CD4-positive, alpha-beta T cell treated with Interleukin-17A for 1 hour (primary cell): Measurements from ENCODE around the gene ARFGAP3.

Source experiments
- DNase-seq: peaks from one replicate; pipeline ENCODE4 v3.0.0-alpha.2; 2020

The ARFGAP3 gene, protein sequence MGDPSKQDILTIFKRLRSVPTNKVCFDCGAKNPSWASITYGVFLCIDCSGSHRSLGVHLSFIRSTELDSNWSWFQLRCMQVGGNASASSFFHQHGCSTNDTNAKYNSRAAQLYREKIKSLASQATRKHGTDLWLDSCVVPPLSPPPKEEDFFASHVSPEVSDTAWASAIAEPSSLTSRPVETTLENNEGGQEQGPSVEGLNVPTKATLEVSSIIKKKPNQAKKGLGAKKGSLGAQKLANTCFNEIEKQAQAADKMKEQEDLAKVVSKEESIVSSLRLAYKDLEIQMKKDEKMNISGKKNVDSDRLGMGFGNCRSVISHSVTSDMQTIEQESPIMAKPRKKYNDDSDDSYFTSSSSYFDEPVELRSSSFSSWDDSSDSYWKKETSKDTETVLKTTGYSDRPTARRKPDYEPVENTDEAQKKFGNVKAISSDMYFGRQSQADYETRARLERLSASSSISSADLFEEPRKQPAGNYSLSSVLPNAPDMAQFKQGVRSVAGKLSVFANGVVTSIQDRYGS

DNA sequence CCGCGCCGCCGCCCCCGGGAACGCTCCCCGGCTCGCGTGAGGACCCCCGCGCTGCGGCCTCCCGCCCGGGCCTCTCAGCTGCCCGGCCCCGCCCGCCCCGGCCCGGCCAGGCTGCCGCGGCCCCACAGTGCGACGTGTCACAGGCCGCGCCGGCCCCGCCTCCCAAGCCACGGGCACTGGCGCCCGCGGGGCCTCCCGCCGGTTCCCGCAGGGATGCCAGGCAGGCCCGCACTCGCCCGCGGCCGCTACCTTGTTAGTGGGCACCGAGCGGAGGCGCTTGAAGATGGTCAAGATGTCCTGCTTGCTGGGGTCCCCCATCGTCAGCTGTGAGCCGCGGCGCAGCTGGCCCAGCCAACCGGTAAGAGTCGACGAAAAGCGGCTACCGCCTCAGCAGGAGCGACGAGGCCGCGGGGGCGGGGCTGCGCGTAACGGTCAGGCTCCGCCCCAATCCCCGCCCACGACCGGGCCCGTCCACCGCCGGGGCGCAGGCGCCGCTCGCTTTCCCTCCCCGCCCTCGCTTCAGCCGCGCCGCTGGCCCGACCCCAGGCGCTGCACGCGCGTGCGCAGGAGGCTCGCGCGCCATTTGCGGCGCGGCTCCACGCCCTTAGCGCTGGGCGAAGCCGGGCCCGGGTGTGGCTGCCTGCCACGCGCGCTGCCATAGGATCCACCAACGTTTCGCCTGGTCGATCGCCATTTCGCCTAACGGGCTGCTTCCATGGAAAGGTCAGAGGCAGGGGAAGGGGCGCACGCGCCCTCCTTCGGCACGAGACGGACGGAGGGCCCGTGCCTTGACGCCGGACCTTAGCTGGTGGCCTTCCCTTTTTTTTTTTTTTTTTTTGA, at the start of gene ARFGAP3:
TSS of gene ARFGAP3 (minus strand) at position 409 of the 840 bp plus-strand sequence. CDS start at position 318, 91 bp downstream.
- peak; percentile 94 for DNase-seq

DNA sequence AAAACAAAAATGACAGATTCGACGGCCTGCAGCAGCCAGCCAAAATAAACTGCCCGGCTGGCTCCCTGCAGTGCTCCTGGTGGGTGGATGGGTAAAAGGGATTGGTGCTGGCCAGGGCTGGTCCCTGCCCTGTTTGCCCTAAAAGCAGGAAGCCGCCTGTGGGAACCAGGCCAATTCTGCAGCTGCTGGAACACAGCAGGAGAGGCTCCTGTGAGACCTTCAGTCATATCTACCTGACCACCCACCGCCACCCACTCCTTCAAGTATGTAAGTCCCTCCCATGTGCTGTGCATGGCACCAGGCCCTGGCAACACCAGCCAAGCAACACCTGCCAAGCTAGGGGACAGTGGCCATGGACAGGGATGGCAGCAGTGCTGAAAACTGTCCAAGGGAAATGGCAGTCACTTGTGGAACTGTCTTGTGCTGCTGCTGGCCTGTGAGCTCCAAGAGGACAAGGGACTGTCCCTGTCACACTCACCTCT, 48.7 kb upstream of the ARFGAP3 start:
- DNase-seq = no peak

DNA sequence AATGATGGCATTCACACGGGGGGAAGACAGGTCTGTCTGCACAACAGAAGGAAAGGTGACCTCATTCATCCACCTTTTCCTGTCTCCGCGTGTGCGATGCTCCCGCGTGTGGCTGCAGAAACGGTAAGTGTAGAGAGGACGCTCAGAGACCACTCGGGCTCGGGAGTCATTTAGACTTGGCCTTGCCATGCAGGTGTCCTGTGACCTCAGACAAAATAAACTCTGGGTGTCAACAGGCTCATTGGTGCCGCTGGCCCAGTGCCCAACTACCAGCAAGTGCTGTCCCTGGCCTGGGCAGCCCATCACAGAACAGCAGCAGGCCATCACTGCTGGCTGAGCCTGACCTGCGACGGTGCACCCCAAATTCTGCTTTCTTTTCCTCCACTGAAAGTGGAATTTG, 48.1 kb upstream of the ARFGAP3 start:
- DNase-seq = no peak

DNA sequence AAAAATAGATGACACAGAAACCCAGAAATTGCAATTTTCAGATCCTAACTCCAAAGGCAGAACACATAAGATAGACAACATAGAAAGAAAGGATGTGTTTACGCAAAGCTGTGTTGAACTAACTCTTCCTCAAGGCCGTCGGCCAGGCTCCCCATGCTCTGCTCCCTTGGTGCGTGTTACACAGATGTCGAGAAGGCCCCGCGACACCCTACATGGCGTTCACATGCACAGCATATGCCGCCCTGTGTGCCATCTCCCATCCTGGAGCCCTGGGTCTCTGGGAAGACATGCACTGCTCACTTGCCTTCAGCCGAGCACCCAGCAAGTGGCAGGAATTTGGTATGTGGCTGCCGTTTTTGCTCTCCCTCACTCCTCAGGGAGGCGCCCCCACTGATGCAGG, 47.0 kb upstream of the ARFGAP3 start:
- DNase-seq = no peak

DNA sequence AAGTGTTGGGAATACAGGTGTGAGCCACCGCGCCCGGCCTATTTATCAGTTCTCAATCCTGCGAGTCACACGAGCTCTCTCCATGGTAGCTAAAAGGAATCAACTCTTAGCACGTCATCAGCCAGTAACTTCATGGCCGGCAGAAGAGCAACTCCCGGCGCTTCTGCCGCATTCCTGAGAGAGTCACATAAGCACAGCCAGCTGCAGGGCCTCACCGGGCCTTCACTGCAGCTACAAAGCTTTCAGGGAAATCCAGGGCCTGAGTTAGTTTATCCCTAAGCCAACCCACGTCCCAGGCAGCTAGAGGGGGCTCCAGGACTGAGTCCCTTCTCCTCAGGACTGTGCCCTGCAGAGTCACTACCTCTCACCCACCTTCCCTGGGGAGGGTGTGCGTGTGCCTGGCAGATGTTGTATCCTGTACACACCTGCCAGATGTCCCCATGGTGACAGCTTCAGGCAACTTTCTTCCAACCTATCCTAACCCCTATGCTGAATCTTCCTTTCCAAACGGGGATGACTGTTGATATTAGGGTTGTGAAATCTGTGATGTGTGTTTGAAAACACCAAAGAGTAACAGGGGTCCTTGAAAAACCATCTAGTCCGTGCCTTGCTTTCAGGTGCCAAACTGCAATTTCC, 45.9 kb upstream of the ARFGAP3 start:
- no peak for DNase-seq

DNA sequence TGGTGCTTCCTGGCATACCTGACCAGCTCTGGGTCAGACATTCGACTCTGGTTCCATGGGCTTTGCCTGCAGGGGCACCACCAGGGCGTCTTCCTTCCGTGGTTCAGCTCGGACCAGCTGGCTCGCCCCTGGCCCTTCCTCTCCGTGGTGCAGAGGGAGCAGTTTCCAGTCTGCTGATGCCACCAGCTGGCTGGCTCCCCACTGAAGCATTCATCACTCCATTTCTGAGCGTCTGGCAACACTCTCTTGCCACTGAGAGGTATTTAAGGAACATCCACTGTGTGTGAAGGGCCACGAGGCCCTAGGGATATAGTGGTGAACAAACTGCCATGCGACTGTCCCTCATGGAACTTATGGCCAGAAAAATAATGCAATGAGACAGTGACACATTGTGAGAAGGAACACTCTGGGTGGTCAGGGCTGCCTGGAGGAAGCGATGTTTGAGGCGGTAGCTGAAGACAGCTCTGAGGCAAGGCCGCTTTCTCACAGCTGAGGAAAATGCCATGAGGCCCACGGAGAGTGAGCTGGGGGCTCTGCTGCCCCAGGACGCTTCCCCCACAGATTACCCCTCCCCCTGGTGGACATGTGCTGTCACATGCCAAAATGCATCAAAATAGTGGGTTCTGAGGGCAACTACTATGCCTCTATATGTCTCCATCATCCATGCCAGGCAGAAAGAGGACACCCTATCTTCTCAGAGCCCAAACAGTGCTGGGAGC, 44.9 kb upstream of the ARFGAP3 start:
- no peak for DNase-seq

DNA sequence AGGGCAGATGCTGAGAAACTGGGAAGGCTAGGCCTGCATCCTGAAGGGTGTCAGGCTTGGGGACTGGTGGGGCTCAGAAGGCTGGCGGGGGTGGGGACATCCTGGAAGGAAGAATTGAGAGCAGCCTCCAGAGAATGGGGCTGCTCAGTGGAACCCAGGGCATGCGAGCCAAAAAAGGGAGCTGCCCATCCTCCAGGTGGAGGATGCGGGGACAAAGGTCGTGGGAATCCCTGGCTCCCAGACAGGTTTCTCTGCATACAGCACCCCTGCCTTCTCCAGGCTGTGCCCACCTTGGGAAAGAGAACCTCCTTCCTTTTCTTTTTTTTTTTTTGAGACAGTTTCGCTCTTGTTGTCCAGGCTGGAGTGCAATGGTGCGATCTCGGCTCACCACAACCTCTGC, 40.9 kb upstream of the ARFGAP3 start:
- DNase-seq = no peak

DNA sequence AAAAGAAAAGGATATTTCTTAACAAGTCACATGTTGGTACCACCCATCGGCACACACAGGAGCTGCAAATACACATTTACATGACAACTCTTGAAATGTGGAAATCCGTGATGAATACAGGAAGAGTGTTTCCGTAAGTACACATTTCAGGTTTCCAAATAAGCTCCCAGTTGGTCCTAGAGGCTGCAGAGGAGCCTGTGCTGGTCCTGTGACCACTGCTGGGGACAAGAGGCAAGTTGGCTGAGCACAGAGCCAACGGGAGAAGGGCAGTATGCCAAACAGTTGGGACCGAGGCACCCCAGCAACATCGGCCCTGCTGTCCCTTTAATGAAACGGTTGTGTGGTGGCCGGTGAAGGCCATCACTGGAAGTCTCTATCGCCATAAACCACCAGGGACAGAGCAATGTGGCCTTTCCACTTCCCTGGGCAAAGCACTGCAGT, 38.5 kb upstream of the ARFGAP3 start:
- no peak for DNase-seq

DNA sequence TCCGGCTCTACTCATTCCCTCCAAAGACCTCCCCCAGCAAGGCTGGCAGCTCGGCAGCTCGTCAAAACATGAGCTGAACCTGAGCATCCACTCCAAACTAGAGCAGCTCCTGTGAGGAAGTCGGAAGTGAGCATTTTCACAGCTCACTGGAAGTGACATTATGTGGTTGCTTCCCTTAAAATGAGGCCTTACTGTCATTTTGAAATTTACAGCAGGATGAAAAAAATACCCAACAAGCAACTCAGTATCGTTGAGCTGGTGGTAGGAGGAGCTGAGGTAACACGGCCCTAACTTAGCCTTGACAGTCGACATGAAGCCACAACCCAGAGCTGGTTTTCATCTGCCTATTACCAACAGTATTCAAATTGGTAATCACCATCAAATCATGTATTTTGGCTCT, 38.0 kb upstream of the ARFGAP3 start:
- peak; percentile 49 for DNase-seq

DNA sequence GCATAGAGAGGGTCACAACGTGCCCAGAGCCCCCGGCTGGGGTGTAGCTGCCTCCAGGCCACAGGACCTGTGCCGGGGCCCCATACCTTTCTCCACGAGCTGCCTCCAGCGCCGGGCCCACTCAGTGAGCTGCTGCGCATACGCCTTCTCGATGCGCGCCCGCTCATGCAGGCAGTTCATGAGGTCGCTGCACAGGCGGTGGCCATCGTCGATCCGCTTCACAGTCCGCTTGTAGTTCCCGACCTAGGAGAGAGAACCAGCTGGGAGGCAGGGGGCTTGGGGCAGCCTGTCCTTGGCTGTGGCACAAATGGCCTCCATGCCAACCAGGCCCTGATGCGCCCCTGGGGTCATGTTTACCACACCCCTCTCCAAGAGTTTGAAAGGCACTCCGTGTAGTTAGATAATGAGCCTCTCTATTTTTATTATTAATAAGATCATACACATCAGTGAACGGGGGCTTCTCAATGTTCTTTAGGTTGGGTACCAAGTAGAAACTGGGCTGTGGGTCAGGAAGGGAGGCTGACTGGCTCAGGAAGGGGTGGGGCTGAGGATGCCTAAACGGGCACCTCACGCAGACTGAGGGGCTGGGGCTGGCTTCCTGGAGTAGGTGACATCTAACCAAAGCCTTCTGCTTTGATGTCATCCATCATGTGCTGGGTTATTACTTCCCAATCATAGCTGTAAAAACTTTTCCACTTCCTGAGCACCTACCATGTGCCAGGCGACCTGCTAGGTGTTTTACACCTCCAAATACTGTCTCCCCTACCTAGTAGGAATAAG, 36.5 kb upstream of the ARFGAP3 start:
- peak; percentile 27 for DNase-seq

DNA sequence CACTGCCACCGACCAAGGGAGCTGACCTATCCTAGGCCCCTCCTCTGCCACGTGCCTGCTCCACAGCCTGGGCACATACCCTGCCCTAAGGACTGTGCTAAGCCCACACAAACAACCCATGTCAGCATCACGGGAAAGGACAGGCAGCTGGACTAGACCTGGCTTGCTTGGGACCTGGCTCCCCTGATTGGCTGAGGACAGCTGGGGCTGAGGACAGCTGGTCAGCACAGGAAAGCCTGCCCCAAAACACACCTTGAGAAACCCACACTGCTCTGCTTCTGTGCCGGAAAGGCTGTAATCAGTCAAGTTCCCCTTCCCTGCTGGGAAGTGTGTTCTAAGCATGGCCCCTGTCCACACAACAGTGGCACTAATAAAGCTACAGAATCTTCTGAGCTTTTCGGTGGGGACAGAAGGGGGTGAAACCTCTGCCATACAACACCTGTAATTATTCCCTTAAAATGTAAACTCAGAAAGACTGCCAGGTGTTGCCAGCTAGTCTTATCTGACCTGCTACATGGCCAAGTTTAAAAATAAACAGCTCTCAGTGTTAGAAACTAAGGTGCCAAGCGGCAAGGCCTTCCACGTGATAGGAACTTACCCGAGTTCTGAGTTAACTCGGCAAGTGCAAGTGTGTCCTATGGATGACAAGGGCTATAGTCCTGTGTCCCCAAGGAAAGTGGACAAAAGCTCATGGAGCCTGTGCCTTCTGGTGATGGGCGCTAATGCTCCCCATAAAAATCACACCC, 35.7 kb upstream of the ARFGAP3 start:
- DNase-seq = no peak

DNA sequence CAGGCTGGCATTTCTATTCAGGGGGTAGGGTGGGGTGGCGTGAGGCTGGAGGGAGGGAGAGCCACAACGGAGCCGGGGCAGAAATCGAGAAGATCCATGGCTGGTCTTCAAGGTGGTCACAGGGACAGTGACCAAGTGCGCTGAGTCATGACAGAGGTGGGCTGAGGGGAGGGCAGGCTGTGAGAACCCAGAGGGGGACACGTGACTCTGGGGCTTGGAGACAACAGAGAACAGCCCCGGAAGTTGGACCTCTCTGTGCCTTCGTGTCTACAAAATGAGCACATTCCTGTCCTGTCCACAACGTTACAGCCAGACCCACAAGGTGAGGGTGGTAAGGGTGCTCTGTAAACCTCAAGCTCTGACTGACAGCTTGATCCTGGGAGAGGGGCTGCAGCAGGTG, 35.1 kb upstream of the ARFGAP3 start:
- DNase-seq = no peak

DNA sequence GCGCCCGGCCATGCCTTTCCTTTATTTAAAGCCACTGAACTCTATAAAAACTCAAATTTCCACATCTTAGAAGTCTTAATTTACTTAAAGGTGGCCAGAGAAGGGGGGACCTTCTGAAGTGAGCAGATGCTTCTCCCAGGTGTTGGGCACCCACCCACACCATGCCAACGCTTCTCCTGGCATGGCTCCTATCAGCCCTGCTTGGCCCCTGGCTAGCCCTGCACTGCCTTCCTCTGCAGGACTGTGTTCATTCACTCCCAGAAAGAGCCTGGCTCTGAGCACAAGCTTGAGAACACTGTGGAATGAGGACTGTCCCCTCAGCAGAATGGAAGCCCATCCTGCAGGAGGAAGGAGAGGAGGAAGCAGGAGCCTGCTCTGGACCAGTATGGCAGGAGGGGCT, 34.6 kb upstream of the ARFGAP3 start:
- no peak for DNase-seq

DNA sequence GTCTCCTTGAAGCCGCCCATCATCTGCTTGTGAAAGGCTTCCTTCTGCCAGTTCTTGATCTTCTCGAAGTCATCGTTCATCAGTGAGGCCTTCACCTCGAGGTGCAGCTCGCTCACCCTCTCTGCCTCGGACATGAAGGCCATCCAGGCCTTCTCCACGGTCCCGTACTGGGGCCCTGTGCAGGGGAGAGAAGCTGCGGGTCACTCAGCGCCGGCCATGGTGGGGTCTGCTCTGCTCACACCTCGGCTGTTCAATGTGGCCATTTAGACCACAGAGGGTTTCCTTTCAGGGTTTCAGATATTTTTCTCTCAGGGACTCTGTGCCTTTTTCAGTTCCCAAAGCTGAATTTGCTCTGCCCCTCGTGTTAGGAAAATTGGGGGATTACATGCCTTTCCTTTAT, 33.9 kb upstream of the ARFGAP3 start:
- no peak for DNase-seq

DNA sequence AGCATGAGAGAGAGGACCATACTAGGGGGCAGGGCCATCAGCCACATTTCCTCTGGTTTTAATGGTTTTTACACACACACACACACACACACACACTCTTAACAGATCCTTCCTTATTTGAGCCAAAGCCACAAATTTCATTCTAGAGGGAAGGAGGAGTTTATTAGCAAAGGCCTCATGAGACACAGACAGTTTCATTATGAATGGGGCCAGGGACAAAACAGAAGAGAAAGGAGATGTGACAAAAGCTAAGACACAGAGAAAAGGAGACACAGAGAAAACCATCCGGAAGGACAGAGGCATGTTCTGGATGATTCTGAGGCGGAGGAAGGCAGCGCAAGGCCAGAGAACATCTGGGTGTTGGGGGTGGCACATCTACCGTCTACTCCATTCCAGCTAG, 32.2 kb upstream of the ARFGAP3 start:
- DNase-seq = peak; percentile 39

DNA sequence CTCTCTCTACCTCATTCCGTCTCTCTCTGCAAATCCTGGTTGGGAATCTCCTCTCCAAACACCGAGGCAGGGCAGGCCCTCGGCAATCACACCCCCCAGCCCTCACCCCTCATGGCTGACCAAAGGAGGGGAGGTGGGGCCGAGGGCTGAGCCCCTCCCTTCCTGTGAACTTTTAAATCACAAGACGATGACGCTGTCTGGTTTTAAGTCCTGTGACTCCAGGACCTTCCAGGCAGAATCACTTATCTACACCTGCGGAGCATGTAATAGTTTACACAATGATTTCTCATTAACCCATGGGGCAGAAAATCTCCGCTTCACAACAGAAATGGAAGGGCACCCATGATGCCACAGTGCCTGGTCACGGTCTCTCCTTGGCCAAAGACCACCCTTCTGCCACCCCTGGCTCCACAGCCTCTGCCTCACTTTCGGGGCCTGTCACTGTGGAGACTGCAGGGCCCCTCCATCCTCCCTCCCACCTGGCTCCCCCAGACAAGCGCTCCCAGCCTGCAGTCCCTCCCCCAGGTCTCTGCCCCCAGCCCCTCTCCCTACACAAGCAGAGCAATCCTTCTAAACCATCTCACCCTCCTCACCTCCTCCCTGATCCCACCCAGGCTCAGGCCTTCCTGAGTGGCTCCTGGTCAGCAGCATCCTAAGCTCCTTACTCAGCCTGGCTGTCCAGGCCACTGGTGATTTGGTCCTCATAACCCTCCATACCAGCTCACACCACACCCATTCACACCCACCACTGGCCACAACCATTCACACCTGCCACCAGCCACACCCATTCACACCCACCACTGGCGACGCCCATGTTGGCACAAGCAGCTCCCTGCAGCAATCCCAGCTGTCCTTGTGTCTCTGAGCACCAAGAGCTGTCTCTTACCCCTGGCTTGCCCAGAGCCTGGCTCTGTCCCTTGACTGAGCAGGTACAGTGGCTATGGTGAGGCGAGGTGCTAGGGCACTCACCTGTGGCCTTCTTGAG, 30.7 kb upstream of the ARFGAP3 start:
- DNase-seq = no peak

DNA sequence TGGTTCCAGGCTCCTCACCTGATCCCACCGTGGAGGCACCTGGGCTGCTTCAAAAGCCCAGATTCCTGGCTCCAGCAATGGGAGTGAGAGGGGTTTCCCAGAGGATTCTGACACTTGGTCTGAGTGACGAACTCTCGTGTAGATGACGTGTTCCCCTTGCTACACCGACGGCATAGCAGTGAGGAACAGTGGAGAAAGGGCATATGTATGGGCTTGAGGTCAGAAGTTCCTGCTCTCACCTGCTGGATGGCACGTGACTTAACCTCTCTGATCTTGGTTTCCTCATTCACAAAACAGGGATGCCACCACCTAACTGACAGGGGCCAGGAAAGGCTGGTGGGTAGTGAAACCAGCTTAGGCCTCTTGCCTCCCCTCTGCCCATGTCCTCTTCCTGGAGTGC, 30.0 kb upstream of the ARFGAP3 start:
- no peak for DNase-seq

DNA sequence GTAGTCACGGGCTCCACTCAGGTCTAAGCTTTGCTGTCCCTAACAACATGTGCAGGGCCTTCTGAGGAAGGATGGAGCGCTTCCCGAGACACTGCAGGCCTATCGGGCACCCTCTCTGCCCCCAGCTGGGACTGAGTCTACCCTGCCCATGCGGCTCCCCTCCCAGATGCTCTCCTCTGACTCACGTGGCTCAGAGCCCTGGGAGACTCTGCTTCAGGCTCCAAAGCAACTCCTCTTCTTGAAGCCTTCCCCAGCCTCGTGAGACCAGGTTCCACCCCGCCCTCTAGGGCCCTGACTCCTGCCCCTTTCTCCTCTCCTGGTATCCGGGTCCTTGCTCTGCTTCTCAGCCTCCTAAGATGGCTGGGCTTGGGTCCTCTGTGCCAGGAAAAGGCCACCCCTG, 28.4 kb upstream of the ARFGAP3 start:
- DNase-seq = no peak

DNA sequence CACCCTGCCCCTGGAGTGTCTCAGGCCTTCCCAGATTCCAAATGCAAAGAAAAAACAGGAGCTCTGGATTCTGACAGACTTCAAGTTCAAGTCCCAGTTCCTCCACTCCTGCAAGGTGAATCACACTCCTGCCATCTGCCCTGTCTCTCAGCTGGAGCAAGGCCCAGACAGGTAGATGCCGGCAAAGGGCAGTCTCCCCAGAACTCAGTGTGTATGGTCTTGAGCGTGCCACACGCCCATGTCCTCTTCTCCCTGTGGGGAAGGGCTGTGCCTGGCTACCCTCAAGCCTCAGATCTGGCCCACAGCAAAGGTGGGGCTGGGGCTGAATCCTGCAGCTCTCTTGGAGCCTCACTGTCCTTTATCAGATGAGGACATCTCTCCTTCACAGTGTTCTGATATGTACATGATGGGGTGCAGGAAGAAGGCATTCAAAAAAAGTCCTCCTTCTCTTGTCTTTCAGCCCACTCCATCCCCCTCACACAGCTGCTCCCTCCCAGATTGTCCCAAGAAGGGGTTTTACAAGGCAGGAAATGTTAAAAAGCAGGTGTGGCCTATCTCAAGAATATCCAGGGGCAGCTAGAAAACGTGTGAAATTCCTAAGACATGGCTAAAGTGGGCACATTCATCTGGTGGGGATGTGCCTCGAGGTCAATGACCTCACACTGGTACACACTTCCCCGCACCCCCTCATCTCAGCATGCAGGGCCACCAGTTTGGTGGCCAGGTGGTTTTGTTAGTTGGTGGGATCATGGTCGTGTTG, 27.7 kb upstream of the ARFGAP3 start:
- DNase-seq = no peak
